ENCODE measurements around the gene GOLGA2. TPM values are rescaled to one million over a fixed set of nuclear protein-coding genes. Genes with fewer than 3 reads are reported as not detected.

GOLGA2 gene
- total RNA-seq, 2 experiments from 2014 or later = 28.2 to 58.2 TPM

- H3K79me2 ChIP-seq (ENCODE audit: insufficient read depth, low read depth, low read length) = peaks cover 9% of the 10 kb centered on the region; the same call in 1 of the 2 replicates
- H4K20me1 ChIP-seq (ENCODE audit: insufficient read depth, low read length) = no peaks in the 10 kb centered on the region
- H3K4me2 ChIP-seq (ENCODE audit: low read length) = no peak overlapping the region
- H2AFZ ChIP-seq (ENCODE audit: low read length) = no peak overlapping the region
- no peaks in the 10 kb centered on the region for H3K9me2 ChIP-seq (ENCODE audit: insufficient read depth, low read length)
- peaks cover 20% of the 10 kb centered on the region; the same call in 1 of the 2 replicates for H3K36me3 ChIP-seq (ENCODE audit: insufficient read depth, low read length)
- H3K27ac ChIP-seq (ENCODE audit: low read depth, low read length, poor library complexity, severe bottlenecking) = no peak overlapping the region
- no peak for TF ChIP-seq CTCF (conservative IDR thresholded peaks at IDR 0.05; ENCODE audit: low read length)
- TF ChIP-seq EZH2phosphoT487 (IDR thresholded peaks at IDR 0.05; ENCODE audit: borderline replicate concordance, low read depth, low read length) = no peak
- intact Hi-C loops (cut with micrococcal nuclease; ENCODE audit: unreplicated experiment) = no loop called here
- no peak overlapping the region for H3K4me3 ChIP-seq (ENCODE audit: low read depth, low read length, poor library complexity, severe bottlenecking)
- no peaks in the 10 kb centered on the region for H3K9me3 ChIP-seq (ENCODE audit: low read length)
- DNase-seq (ENCODE audit: low spot score) = no peak
- ChIA-PET CTCF (ENCODE audit: unreplicated experiment) (no interaction called here), POLR2A (interaction anchor here (0.7 kb wide), 1 partner anchor 75 kb away, joined by 3 read pairs; no protein-coding TSS in a partner anchor)
- no TSS peak for BruUV-seq (replicated peaks)
- peaks cover 10% of the 10 kb centered on the region for H3K4me1 ChIP-seq (ENCODE audit: insufficient read depth, low read length, poor library complexity, severe bottlenecking)
These were observed 4.7 kb downstream of the GOLGA2 start for GRCh38 chr9:128271112-128271511.

- no TSS peak for BruUV-seq (replicated peaks)
- no peak overlapping the region for H2AFZ ChIP-seq (ENCODE audit: low read length)
- H3K4me1 ChIP-seq (ENCODE audit: insufficient read depth, low read length, poor library complexity, severe bottlenecking) = no peaks in the 10 kb centered on the region
- ChIA-PET CTCF (ENCODE audit: unreplicated experiment) (no interaction called here), POLR2A (no interaction called here)
- H3K27ac ChIP-seq (ENCODE audit: low read depth, low read length, poor library complexity, severe bottlenecking) = no peak overlapping the region
- TF ChIP-seq CTCF (conservative IDR thresholded peaks at IDR 0.05; ENCODE audit: low read length) (no peak), EZH2phosphoT487 (IDR thresholded peaks at IDR 0.05; ENCODE audit: borderline replicate concordance, low read depth, low read length) (no peak)
- no peaks in the 10 kb centered on the region for H3K9me3 ChIP-seq (ENCODE audit: low read length)
- intact Hi-C loops (cut with micrococcal nuclease; ENCODE audit: unreplicated experiment) = no loop called here
- H4K20me1 ChIP-seq (ENCODE audit: insufficient read depth, low read length) = no peaks in the 10 kb centered on the region
- no peaks in the 10 kb centered on the region for H3K9me2 ChIP-seq (ENCODE audit: insufficient read depth, low read length)
- H3K36me3 ChIP-seq (ENCODE audit: insufficient read depth, low read length) = peaks cover 10% of the 10 kb centered on the region; the same call in 1 of the 2 replicates
- no peak for DNase-seq (ENCODE audit: low spot score)
- no peaks in the 10 kb centered on the region for H3K79me2 ChIP-seq (ENCODE audit: insufficient read depth, low read depth, low read length)
- H3K4me3 ChIP-seq (ENCODE audit: low read depth, low read length, poor library complexity, severe bottlenecking) = no peak overlapping the region
- no peak overlapping the region for H3K4me2 ChIP-seq (ENCODE audit: low read length)
These were observed 8.8 kb downstream of the GOLGA2 start for GRCh38 chr9:128266868-128267590.

GRCh38 chr9:128265348-128265847 lies 10.4 kb downstream of the GOLGA2 start:
- POLR2A ChIA-PET = no interaction called here
- intact Hi-C loops (cut with micrococcal nuclease; ENCODE audit: unreplicated experiment) = no loop called here
- CTCF ChIA-PET (ENCODE audit: unreplicated experiment) = no interaction called here
- no peaks in the 10 kb centered on the region for H3K36me3 ChIP-seq (ENCODE audit: insufficient read depth, low read length)
- no peaks in the 10 kb centered on the region for H3K9me2 ChIP-seq (ENCODE audit: insufficient read depth, low read length)
- H2AFZ ChIP-seq (ENCODE audit: low read length) = no peak overlapping the region
- no peaks in the 10 kb centered on the region for H4K20me1 ChIP-seq (ENCODE audit: insufficient read depth, low read length)
- no peak overlapping the region for H3K27ac ChIP-seq (ENCODE audit: low read depth, low read length, poor library complexity, severe bottlenecking)
- no peak overlapping the region for H3K4me2 ChIP-seq (ENCODE audit: low read length)
- H3K9me3 ChIP-seq (ENCODE audit: low read length) = no peaks in the 10 kb centered on the region
- H3K4me3 ChIP-seq (ENCODE audit: low read depth, low read length, poor library complexity, severe bottlenecking) = no peak overlapping the region
- H3K4me1 ChIP-seq (ENCODE audit: insufficient read depth, low read length, poor library complexity, severe bottlenecking) = no peaks in the 10 kb centered on the region
- BruUV-seq (replicated peaks) = no TSS peak
- DNase-seq (ENCODE audit: low spot score) = no peak
- no peaks in the 10 kb centered on the region for H3K79me2 ChIP-seq (ENCODE audit: insufficient read depth, low read depth, low read length)
- TF ChIP-seq CTCF (conservative IDR thresholded peaks at IDR 0.05; ENCODE audit: low read length) = no peak
- TF ChIP-seq EZH2phosphoT487 (IDR thresholded peaks at IDR 0.05; ENCODE audit: borderline replicate concordance, low read depth, low read length) = no peak

Data from OCI-LY7 (cell line).